Measurements from ENCODE around the gene PGC. TPM values are rescaled to one million over a fixed set of nuclear protein-coding genes. Genes with fewer than 3 reads are reported as not detected.

PGC gene
- total and polyA plus RNA-seq, 9 of the 15 experiments (the other 6 are each of a cell fraction or from before 2014, with no cell fraction given), result 0.17 to 0.40 TPM; not detected in 7

DNA sequence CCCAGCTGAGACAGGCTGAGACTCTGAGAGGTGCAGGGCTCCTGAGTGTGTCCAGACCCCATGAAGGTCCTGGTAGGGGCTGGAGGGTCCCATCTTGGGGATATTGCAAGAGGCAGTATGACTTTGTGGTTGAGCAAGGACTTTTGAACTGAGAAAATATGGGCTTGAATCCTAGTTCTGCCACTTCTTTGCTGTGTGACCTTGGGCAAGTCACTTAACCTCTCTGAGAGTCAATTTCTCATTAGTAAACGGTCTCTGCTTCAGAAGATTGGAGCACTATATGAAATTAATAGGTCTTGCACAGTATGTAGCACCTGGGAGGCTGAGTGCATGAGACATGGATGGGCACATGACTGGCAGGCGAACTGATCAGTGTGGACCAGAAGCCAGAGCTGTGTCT lies 54.5 kb downstream of the PGC start:
- Histone ChIP-seq H3K9me3 (replicated peaks; ENCODE audit: control insufficient read depth, insufficient read depth, low read depth, low read length) (no peaks in the 10 kb centered on the region), H3K27ac (ENCODE audit: extremely low read depth, low read depth, low read length) (no peak overlapping the region), H3K79me2 (ENCODE audit: control insufficient read depth, insufficient read depth, low read length) (no peaks in the 10 kb centered on the region), H3K27me3 (ENCODE audit: control insufficient read depth in 2 of 2, insufficient read depth in 2 of 2, low read length in 2 of 2) (peaks cover 5 to 29% of the 10 kb centered on the region in 2 experiments; a peak in 2 of 5 replicates), H3K9me1 (ENCODE audit: control insufficient read depth, insufficient read depth, low read length) (no peaks in the 10 kb centered on the region), H2AFZ (ENCODE audit: low read depth, low read length) (no peak overlapping the region), H3K4me3 (no peak overlapping the region), H3K36me3 (ENCODE audit: control insufficient read depth, insufficient read depth, low read length) (no peaks in the 10 kb centered on the region), H3K4me1 (replicated peaks in 1 of 2; ENCODE audit: control insufficient read depth in 2 of 2, insufficient read depth in 2 of 2, low read length in 2 of 2) (peaks cover 0 to 6% of the 10 kb centered on the region in 2 experiments; a peak in 1 of 5 replicates), H3K4me2 (ENCODE audit: insufficient read depth, low read length) (no peak overlapping the region), H4K20me1 (replicated peaks; ENCODE audit: control insufficient read depth, insufficient read depth, low read length) (peaks cover 4% of the 10 kb centered on the region; the same call in 1 of the 2 replicates), H3K9ac (ENCODE audit: insufficient read depth in 1 of 2, low read depth in 2 of 2, low read length in 2 of 2) (peak overlapping the region in 1 of 2 experiments; percentile 5; a peak in 1 of 4 replicates)
- TF ChIP-seq BRD9 (IDR thresholded peaks at IDR 0.05; ENCODE audit: low read depth, partially characterized antibody) (peak; percentile 31), KDM1A (IDR thresholded peaks at IDR 0.05) (0 out of 4 replicates have a peak, but pooled peaks of 1 of the 2 experiments have one; percentile 14), ZFP36 (IDR thresholded peaks at IDR 0.05; ENCODE audit: low read depth, low read length, partially characterized antibody) (peak; percentile 81), ADNP (tag; IDR thresholded peaks at IDR 0.05) (peak; percentile 31; the same call in 1 of the 2 replicates), BCOR (IDR thresholded peaks at IDR 0.05) (peak; percentile 59; the same call in 1 of the 2 replicates), SRF (CRISPR knock-in tag; IDR thresholded peaks at IDR 0.05) (no peak), SMC3 (conservative IDR thresholded peaks at IDR 0.05; ENCODE audit: insufficient read depth, low read depth, low read length) (no peak), RBM25 (IDR thresholded peaks at IDR 0.05; ENCODE audit: low read depth, low read length, severe bottlenecking) (peak; percentile 93)
- WGBS (ENCODE audit: insufficient coverage, low coverage, missing lambda C conversion rate), result 0% methylated on average over 2 of the region's 2 CpGs
- intact Hi-C loops (cut with micrococcal nuclease), result no loop called here
- no TSS peak for BruUV-seq (replicated peaks)
- no peak for FAIRE-seq
- DNase-seq (ENCODE audit: extremely low read depth in 1 of 4, low spot score in 3 of 4), result no peak
- in situ Hi-C loops (cut with MboI), result no loop called here
- no peak for ATAC-seq
- ChIA-PET POLR2A (interaction anchor here (0.6 to 1.6 kb wide), 4 partner anchors 10 to 525 kb away, joined by 3 to 6 read pairs (median 4); partner anchors contain the start of gene MRPS10), CTCF (ENCODE audit: low intra/inter-chr PET ratio) (no interaction called here)
